Right lung (tissue), 5 donors: ENCODE results near the gene RRP36. TPM values are rescaled to one million over a fixed set of nuclear protein-coding genes. Genes with fewer than 3 reads are reported as not detected.
"Not testable (repeated sequence)": the region's sequence is repeated elsewhere in the genome, so short reads cannot be mapped to it uniquely, and the experiment has no call there.

Experiments used
- DNase-seq, 2 donors: peaks; one replicate each; pipeline ENCODE4 v3.0.0-alpha.2; 2013
- polyA plus RNA-seq, 5 donors: library from polyadenylated mRNA; unstranded; fragments of 120-200 nt; gene quantifications; one replicate each; pipeline versions ENCODE4 v1.2.1 to v1.2.3, GENCODE V29; 2013; ENCODE audit warnings: inconsistent platforms in 1 of 5, low replicate concordance in 1 of 5; ENCODE audit not compliant: insufficient read length in 5 of 5, insufficient read depth in 1 of 5

RRP36 gene
- polyA plus RNA-seq, 5 donors: 45.7 to 51.6 (median 50.2) TPM

GRCh38 chr6:43035495-43036194 lies 14.2 kb downstream of the RRP36 start:
- DNase-seq: no peak

- no peak for DNase-seq
Observed at GRCh38 chr6:43036712-43037111, 15.3 kb downstream of the RRP36 start.

GRCh38 chr6:43037197-43037596 lies 15.8 kb downstream of the RRP36 start:
- no peak for DNase-seq

GRCh38 chr6:43037706-43038105 lies 16.3 kb downstream of the RRP36 start:
- DNase-seq: no peak

- DNase-seq: no peak
Observed at GRCh38 chr6:43038727-43039126, 17.3 kb downstream of the RRP36 start.

- no peak for DNase-seq
Observed at GRCh38 chr6:43040542-43041257, 19.3 kb downstream of the RRP36 start.

- DNase-seq: not testable (repeated sequence)
Observed at GRCh38 chr6:43041475-43041874, 20.1 kb downstream of the RRP36 start.

GRCh38 chr6:43043310-43043709 lies 21.9 kb downstream of the RRP36 start:
- DNase-seq: no peak

GRCh38 chr6:43045371-43045930 lies 24.0 kb downstream of the RRP36 start:
- DNase-seq: no peak

GRCh38 chr6:43047998-43048397 lies 26.6 kb downstream of the RRP36 start:
- DNase-seq: no peak

- no peak for DNase-seq
Observed at GRCh38 chr6:43050981-43051380, 29.6 kb downstream of the RRP36 start.

GRCh38 chr6:43052225-43052841 lies 30.9 kb downstream of the RRP36 start:
- DNase-seq: no peak

GRCh38 chr6:43052842-43053544 lies 31.6 kb downstream of the RRP36 start:
- DNase-seq: no peak

GRCh38 chr6:43053545-43054205 lies 32.3 kb downstream of the RRP36 start, which contains the start of gene CUL7:
TSS of gene CUL7 (minus strand) at chr6:43053851. CDS start at chr6:43052788, 1,063 bp downstream.
- peak; percentile 93 to 95 for DNase-seq

GRCh38 chr6:43054206-43054943 lies 33.0 kb downstream of the RRP36 start:
- DNase-seq: no peak

GRCh38 chr6:43055966-43056365 lies 34.5 kb downstream of the RRP36 start:
- no peak for DNase-seq

- no peak for DNase-seq
Observed at GRCh38 chr6:43058531-43058930, 37.1 kb downstream of the RRP36 start.

GRCh38 chr6:43059168-43060033 lies 38.0 kb downstream of the RRP36 start, which contains the start of the genes KLC4 and MRPL2:
TSS of gene KLC4 (plus strand) at chr6:43059631. CDS start at chr6:43061336, 1,705 bp downstream.
TSS of gene MRPL2 (minus strand) at chr6:43059434. CDS start at chr6:43059381, 53 bp downstream.
- DNase-seq: peak; percentile 97 to 98
